MCF 10A (cell line): Measurements from ENCODE around the gene GATAD2B. TPM values are rescaled to one million over a fixed set of nuclear protein-coding genes. Genes with fewer than 3 reads are reported as not detected.

ENCODE experiments used
- BruUV-seq: library from RNA; stranded (reverse); fragments of 400-500 nt; replicated peaks from 2 replicates; lab custom pipeline; 2021; lab: Mats Ljungman, UMichigan
- CTCF ChIA-PET: fragments of 300-600 bp; sonication (Branson Sonifier 250); formaldehyde crosslinking; extraction: SDS; loops from one replicate; lab custom pipeline; 2021; ENCODE audit warnings: antibody characterized with exemption, inconsistent platforms; lab: Yijun Ruan, JAX
- POLR2A ChIA-PET: fragments of 300-600, 350-650 bp; sonication (Branson Sonifier 250); formaldehyde crosslinking; extraction: SDS; loops from one replicate; lab custom pipeline; 2020; ENCODE audit warnings: antibody characterized with exemption, inconsistent platforms; lab: Yijun Ruan, JAX
- DNase-seq: peaks from one replicate; pipeline ENCODE4 v3.0.0-alpha.2; 2018; ENCODE audit not compliant: unreplicated experiment
- H3K27ac Mint-ChIP-seq: one replicate; pipeline ENCODE4 v1.8.0; 2022; ENCODE audit warnings: mild to moderate bottlenecking, low read depth, mixed read lengths; ENCODE audit not compliant: unreplicated experiment
- H3K27me3 Mint-ChIP-seq: one replicate; pipeline ENCODE4 v1.8.0; 2022; ENCODE audit warnings: mixed read lengths; ENCODE audit not compliant: insufficient read depth, unreplicated experiment
- H3K36me3 Mint-ChIP-seq: one replicate; pipeline ENCODE4 v1.8.0; 2022; ENCODE audit warnings: mild to moderate bottlenecking, moderate library complexity, mixed read lengths; ENCODE audit not compliant: insufficient read depth, unreplicated experiment
- H3K4me1 Mint-ChIP-seq: one replicate; pipeline ENCODE4 v1.8.0; 2022; ENCODE audit warnings: mixed read lengths; ENCODE audit not compliant: insufficient read depth, unreplicated experiment
- H3K4me3 Mint-ChIP-seq: one replicate; pipeline ENCODE4 v1.8.0; 2022; ENCODE audit warnings: mild to moderate bottlenecking, moderate library complexity, mixed read lengths; ENCODE audit not compliant: unreplicated experiment
- H3K9me3 Mint-ChIP-seq: one replicate; pipeline ENCODE4 v1.8.0; 2022; ENCODE audit warnings: mixed read lengths; ENCODE audit not compliant: unreplicated experiment
- CTCF ChIP-seq: fragments of 200-600 bp; IDR thresholded peaks from one replicate; pipeline ENCODE4 v1.8.0; 2022; ENCODE audit warnings: antibody characterized with exemption, mild to moderate bottlenecking; ENCODE audit not compliant: unreplicated experiment
- intact Hi-C: fragments of 100-400 bp; cut with micrococcal nuclease; formaldehyde crosslinking; loops from 2 replicates; pipeline ENCODE4 v1.14.1; 2022
- total RNA-seq: library from RNA; stranded (reverse); gene quantifications from 2 replicates; pipeline ENCODE4 v1.2.3, GENCODE V29; 2022

The GATAD2B gene
- total RNA-seq, 1 experiment from 2014 or later: 95.5 TPM

- intact Hi-C loops: no loop called here
- no peak for TF ChIP-seq CTCF
- Mint-ChIP-seq H3K4me3 (no peak overlapping the region), H3K27me3 (no peaks in the 10 kb centered on the region), H3K9me3 (no peaks in the 10 kb centered on the region), H3K36me3 (peaks cover 19% of the 10 kb centered on the region), H3K4me1 (peaks cover 3% of the 10 kb centered on the region), H3K27ac (no peak overlapping the region)
- DNase-seq: peak; percentile 85
- BruUV-seq: no TSS peak
- ChIA-PET CTCF (interaction anchor here (1.3 to 1.9 kb wide), 2 partner anchors 65 to 84 kb away, joined by 4 to 7 read pairs; partner anchors contain the start of gene DENND4B), POLR2A (interaction anchor here (0.6 to 4.1 kb wide), 14 partner anchors 8 to 109 kb away, joined by 3 to 26 read pairs (median 3); partner anchors contain the start of genes CREB3L4, GATAD2B, JTB and RAB13)
These were observed 41.8 kb downstream of the GATAD2B start for GRCh38 chr1:153880962-153881361.

- intact Hi-C loops: no loop called here
- no peak overlapping the region for H3K4me3 Mint-ChIP-seq
- peaks cover 8% of the 10 kb centered on the region for H3K4me1 Mint-ChIP-seq
- CTCF ChIA-PET: no interaction called here
- no peak overlapping the region for H3K27ac Mint-ChIP-seq
- no peak for DNase-seq
- TF ChIP-seq CTCF: no peak
- POLR2A ChIA-PET: interaction anchor here (1.4 to 4.1 kb wide), 3 partner anchors 7 to 25 kb away, joined by 3 to 26 read pairs (median 5); no protein-coding TSS in a partner anchor
- H3K9me3 Mint-ChIP-seq: no peaks in the 10 kb centered on the region
- H3K27me3 Mint-ChIP-seq: no peaks in the 10 kb centered on the region
- H3K36me3 Mint-ChIP-seq: peaks cover 17% of the 10 kb centered on the region
- BruUV-seq: no TSS peak
These were observed 42.7 kb downstream of the GATAD2B start for GRCh38 chr1:153880024-153880423.

- no peak overlapping the region for H3K27ac Mint-ChIP-seq
- no peak for TF ChIP-seq CTCF
- intact Hi-C loops: no loop called here
- ChIA-PET CTCF (interaction anchor here (1.0 to 1.1 kb wide), 4 partner anchors 23 to 85 kb away, joined by 3 to 10 read pairs (median 4); no protein-coding TSS in a partner anchor), POLR2A (interaction anchor here (0.7 to 1.4 kb wide), 5 partner anchors 11 to 116 kb away, joined by 3 to 10 read pairs (median 3); partner anchors contain the start of gene GATAD2B)
- no peaks in the 10 kb centered on the region for H3K9me3 Mint-ChIP-seq
- no peaks in the 10 kb centered on the region for H3K27me3 Mint-ChIP-seq
- BruUV-seq: no TSS peak
- no peak for DNase-seq
- peaks cover 27% of the 10 kb centered on the region for H3K36me3 Mint-ChIP-seq
- peaks cover 10% of the 10 kb centered on the region for H3K4me1 Mint-ChIP-seq
- no peak overlapping the region for H3K4me3 Mint-ChIP-seq
These were observed 45.7 kb downstream of the GATAD2B start for GRCh38 chr1:153877112-153877511.

GRCh38 chr1:153872934-153873333 is 49.8 kb downstream of the GATAD2B start:
- Mint-ChIP-seq H3K27me3 (no peaks in the 10 kb centered on the region), H3K4me3 (no peak overlapping the region), H3K36me3 (peaks cover 33% of the 10 kb centered on the region), H3K4me1 (peaks cover 10% of the 10 kb centered on the region), H3K9me3 (no peaks in the 10 kb centered on the region), H3K27ac (no peak overlapping the region)
- no peak for TF ChIP-seq CTCF
- intact Hi-C loops: no loop called here
- CTCF ChIA-PET: interaction anchor here (1.2 kb wide), 1 partner anchor 15 kb away, joined by 3 read pairs; no protein-coding TSS in a partner anchor
- BruUV-seq: no TSS peak
- POLR2A ChIA-PET: interaction anchor here (0.6 to 1.2 kb wide), 5 partner anchors 8 to 45 kb away, joined by 3 to 4 read pairs (median 4); no protein-coding TSS in a partner anchor
- no peak for DNase-seq
